Keratinocyte (primary cell): ENCODE measurements around the gene TBX6. TPM values are rescaled to one million over a fixed set of nuclear protein-coding genes. Genes with fewer than 3 reads are reported as not detected.

Experiments
- DNase-seq: peaks from one replicate; pipeline ENCODE4 v3.0.0-alpha.2; 2011; ENCODE audit warnings: low read depth, missing footprints, low spot score
- FAIRE-seq: peaks from 2 replicates; lab custom pipeline; 2011; peaks lifted over from hg19 to GRCh38; lab: Jason Lieb, UNC
- H2AFZ ChIP-seq: 2 replicates; pipeline ENCODE4 v1.6.0; 2012; ENCODE audit warnings: low read length, control low read depth, inconsistent platforms; ENCODE audit not compliant: control insufficient read depth
- H3K27ac ChIP-seq: 2 replicates; pipeline ENCODE4 v1.5.1; 2011; ENCODE audit warnings: low read length; ENCODE audit not compliant: control insufficient read depth, insufficient read depth
- H3K27me3 ChIP-seq: 3 replicates; pipeline ENCODE4 v1.6.0; 2011; ENCODE audit warnings: low read length; ENCODE audit not compliant: control insufficient read depth, insufficient read depth; ENCODE audit errors: extremely low read depth
- H3K36me3 ChIP-seq, 2 experiments: 2 replicates in 1 of 2; 3 replicates in 1 of 2; pipeline ENCODE4 v1.5.1; 2011; ENCODE audit warnings: low read length in 2 of 2, mild to moderate bottlenecking in 1 of 2; ENCODE audit not compliant: control insufficient read depth in 2 of 2, insufficient read depth in 2 of 2; ENCODE audit errors: extremely low read depth in 1 of 2
- H3K4me1 ChIP-seq: 3 replicates; pipeline ENCODE4 v1.5.1; 2011; ENCODE audit warnings: low read length; ENCODE audit not compliant: control insufficient read depth, insufficient read depth; ENCODE audit errors: extremely low read depth
- H3K4me2 ChIP-seq: 3 replicates; pipeline ENCODE4 v1.6.0; 2011; ENCODE audit warnings: low read depth, low read length; ENCODE audit not compliant: control insufficient read depth, insufficient read depth; ENCODE audit errors: extremely low read depth
- H3K4me3 ChIP-seq, 3 experiments: fragments of 200-600 bp in 1 of 3; sonication (generic) in 1 of 3; 2 replicates in 2 of 3; 3 replicates in 1 of 3; pipeline ENCODE4 v1.5.1; 2011 to 2016; ENCODE audit warnings: low read length in 3 of 3, mild to moderate bottlenecking in 3 of 3, control low read depth in 2 of 3, inconsistent platforms in 1 of 3, low read depth in 1 of 3, mixed read lengths in 1 of 3, mixed run types in 1 of 3, moderate library complexity in 1 of 3; ENCODE audit not compliant: control insufficient read depth in 2 of 3, insufficient read depth in 2 of 3; ENCODE audit errors: extremely low read depth in 1 of 3
- H3K79me2 ChIP-seq: 2 replicates; pipeline ENCODE4 v1.6.0; 2012; ENCODE audit warnings: low read length; ENCODE audit not compliant: control insufficient read depth, insufficient read depth
- H3K9ac ChIP-seq: 3 replicates; pipeline ENCODE4 v1.6.0; 2011; ENCODE audit warnings: low read length; ENCODE audit not compliant: control insufficient read depth, insufficient read depth; ENCODE audit errors: extremely low read depth
- H3K9me1 ChIP-seq: 3 replicates; pipeline ENCODE4 v1.6.0; 2011; ENCODE audit warnings: low read length; ENCODE audit not compliant: control insufficient read depth, insufficient read depth; ENCODE audit errors: extremely low read depth
- H3K9me3 ChIP-seq: 2 replicates; pipeline ENCODE4 v1.5.1; 2012; ENCODE audit warnings: low read depth, low read length; ENCODE audit not compliant: control insufficient read depth
- H4K20me1 ChIP-seq: 3 replicates; pipeline ENCODE4 v1.6.0; 2011; ENCODE audit warnings: low read length; ENCODE audit not compliant: control insufficient read depth, insufficient read depth; ENCODE audit errors: extremely low read depth
- EZH2 ChIP-seq: IDR thresholded peaks from one replicate; pipeline ENCODE4 v1.6.1; 2012; ENCODE audit warnings: inconsistent platforms, mild to moderate bottlenecking, low read length, moderate library complexity
- dilution Hi-C: fragments of 300-500 bp; cut with MboI; formaldehyde crosslinking; loops from one replicate; pipeline ENCODE4 v1.7.0; 2020; ENCODE audit warnings: low sequenced_read_pairs; ENCODE audit not compliant: extremely low pct_ligation_motif_present
- polyA plus RNA-seq, 5 experiments: library from polyadenylated mRNA; depleted of rRNA in 3 of 5; stranded (reverse) in 3 of 5; stranded (forward) in 1 of 5; unstranded in 1 of 5; fragments of >200 nt; gene quantifications; 1 replicate in 1 of 5; 2 replicates in 3 of 5; 3 replicates in 1 of 5; pipeline versions ENCODE4 v1.2.1 to v1.2.3, GENCODE V29; 2011 to 2012; ENCODE audit warnings: missing spikeins in 2 of 5, low read depth in 1 of 5, low replicate concordance in 1 of 5
- TF ChIP-seq, protein P1 (sequence below), 3 experiments: IDR thresholded peaks in 1 of 3; conservative IDR thresholded peaks in 1 of 3; optimal IDR thresholded peaks in 1 of 3; 2 replicates in 2 of 3; 3 replicates in 1 of 3; pipeline versions ENCODE3 to v1.5.1; 2011; ENCODE audit warnings: low read length in 3 of 3, mild to moderate bottlenecking in 3 of 3, moderate library complexity in 2 of 3, control low read depth in 1 of 3, inconsistent platforms in 1 of 3; ENCODE audit not compliant: insufficient read depth in 2 of 3; ENCODE audit errors: extremely low read depth in 1 of 3

Gene TBX6
- polyA plus RNA-seq, 1 donor (not counting 4 experiments of a cell fraction or from before 2014, with no cell fraction given) = 0.18 TPM

DNA sequence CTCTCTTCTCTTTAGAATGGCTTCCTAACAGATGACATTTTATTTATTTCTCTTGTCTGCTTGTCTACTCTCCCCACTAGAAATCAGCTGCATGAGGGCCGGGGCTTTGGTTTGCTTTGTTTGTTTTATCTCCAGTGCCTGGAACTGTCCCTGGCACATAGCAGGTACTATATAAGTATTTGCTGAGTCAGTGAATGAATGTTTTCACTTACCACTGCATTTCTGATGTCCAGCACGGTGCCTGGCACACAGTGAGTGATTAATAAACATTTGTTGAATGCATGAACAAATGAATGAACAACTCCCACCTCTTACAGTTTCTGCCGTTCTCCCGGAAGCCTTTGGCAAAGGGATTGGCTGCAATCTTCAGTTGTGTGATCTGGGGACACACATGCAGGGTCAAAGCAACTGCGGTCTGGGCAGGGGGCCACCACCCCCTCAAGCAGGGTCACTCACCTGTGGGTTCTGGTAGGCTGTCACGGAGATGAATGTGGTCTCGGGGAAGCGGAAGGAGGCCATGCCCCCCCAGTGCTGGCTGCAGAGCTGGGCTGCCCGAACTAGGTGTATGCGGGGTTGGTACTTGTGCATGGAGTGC, 3.4 kb downstream of the TBX6 start:
- Histone ChIP-seq H3K4me3 (no peak overlapping the region), H4K20me1 (no peaks in the 10 kb centered on the region), H3K79me2 (peaks cover under 1% of the 10 kb centered on the region), H3K4me1 (peaks cover 39% of the 10 kb centered on the region), H3K9me3 (no peaks in the 10 kb centered on the region), H3K9ac (no peak overlapping the region), H3K36me3 (peaks cover 14 to 18% of the 10 kb centered on the region in 2 experiments), H3K27ac (no peak overlapping the region), H3K27me3 (no peaks in the 10 kb centered on the region), H2AFZ (no peak overlapping the region), H3K9me1 (no peaks in the 10 kb centered on the region), H3K4me2 (no peak overlapping the region)
- FAIRE-seq = peak; percentile 17
- TF ChIP-seq, protein P1, sequence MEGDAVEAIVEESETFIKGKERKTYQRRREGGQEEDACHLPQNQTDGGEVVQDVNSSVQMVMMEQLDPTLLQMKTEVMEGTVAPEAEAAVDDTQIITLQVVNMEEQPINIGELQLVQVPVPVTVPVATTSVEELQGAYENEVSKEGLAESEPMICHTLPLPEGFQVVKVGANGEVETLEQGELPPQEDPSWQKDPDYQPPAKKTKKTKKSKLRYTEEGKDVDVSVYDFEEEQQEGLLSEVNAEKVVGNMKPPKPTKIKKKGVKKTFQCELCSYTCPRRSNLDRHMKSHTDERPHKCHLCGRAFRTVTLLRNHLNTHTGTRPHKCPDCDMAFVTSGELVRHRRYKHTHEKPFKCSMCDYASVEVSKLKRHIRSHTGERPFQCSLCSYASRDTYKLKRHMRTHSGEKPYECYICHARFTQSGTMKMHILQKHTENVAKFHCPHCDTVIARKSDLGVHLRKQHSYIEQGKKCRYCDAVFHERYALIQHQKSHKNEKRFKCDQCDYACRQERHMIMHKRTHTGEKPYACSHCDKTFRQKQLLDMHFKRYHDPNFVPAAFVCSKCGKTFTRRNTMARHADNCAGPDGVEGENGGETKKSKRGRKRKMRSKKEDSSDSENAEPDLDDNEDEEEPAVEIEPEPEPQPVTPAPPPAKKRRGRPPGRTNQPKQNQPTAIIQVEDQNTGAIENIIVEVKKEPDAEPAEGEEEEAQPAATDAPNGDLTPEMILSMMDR (optimal IDR thresholded peaks at IDR 0.05 in 1 of 3, IDR thresholded peaks at IDR 0.05 in 1 of 3, conservative IDR thresholded peaks at IDR 0.05 in 1 of 3; ENCODE audit: extremely low read depth in 1 of 3, insufficient read depth in 2 of 3, low read length in 3 of 3) = no peak
- no peak for TF ChIP-seq EZH2
- dilution Hi-C loops = no loop called here
- DNase-seq = no peak

DNA sequence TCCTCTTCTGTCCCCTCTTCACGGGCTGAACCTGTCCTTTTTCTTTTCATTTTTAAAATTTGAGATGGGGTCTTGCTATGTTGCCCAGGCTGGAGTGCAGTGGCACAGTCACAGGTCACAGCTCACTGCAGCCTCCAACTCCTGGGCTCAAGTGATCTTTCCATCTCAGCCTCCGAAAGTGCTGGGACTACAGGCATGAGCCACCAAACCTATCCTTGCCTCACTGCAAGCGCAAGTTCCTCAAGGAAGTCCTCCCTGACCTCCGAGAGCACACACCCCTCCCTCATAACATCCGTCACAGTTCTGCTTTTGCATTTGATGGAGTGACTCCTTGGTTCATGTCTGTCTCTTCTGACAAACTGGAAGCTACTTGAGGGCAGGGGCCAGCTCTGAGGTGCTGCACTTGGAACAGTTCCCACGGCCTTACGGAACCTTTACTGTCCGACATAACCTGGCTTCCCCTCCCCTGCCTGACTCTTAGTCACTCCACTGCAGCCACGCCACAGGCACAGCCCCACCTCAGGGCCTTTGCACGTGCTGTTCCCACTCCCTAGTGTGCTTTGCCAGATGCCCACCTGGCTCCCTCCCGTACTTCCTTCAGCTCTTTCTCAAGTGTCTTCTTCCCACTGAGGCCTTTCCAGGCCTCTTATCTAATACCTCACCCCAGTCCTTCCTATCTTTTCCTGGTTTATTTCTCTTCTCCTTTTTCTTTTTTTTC, 4.4 kb downstream of the TBX6 start:
- Histone ChIP-seq H3K36me3 (peaks cover 22 to 24% of the 10 kb centered on the region in 2 experiments), H3K4me1 (peaks cover 35% of the 10 kb centered on the region)
- no peak for FAIRE-seq

More for the DNA sequence above, 4.4 kb downstream of the TBX6 start:
- dilution Hi-C loops = no loop called here
- TF ChIP-seq, protein P1 (optimal IDR thresholded peaks at IDR 0.05 in 1 of 3, IDR thresholded peaks at IDR 0.05 in 1 of 3, conservative IDR thresholded peaks at IDR 0.05 in 1 of 3; ENCODE audit: extremely low read depth in 1 of 3, insufficient read depth in 2 of 3, low read length in 3 of 3) = no peak
- TF ChIP-seq EZH2 = no peak
- no peak for DNase-seq
- no peaks in the 10 kb centered on the region for H3K27me3 ChIP-seq
- H3K79me2 ChIP-seq = peaks cover 3% of the 10 kb centered on the region
- H3K4me3 ChIP-seq = no peak overlapping the region
- no peaks in the 10 kb centered on the region for H3K9me1 ChIP-seq
- no peak overlapping the region for H3K9ac ChIP-seq
- H3K27ac ChIP-seq = no peak overlapping the region
- H2AFZ ChIP-seq = no peak overlapping the region
- no peaks in the 10 kb centered on the region for H4K20me1 ChIP-seq
- H3K9me3 ChIP-seq = no peaks in the 10 kb centered on the region
- no peak overlapping the region for H3K4me2 ChIP-seq
